B cell (primary cell): ENCODE results near the gene RNF215. TPM values are rescaled to one million over a fixed set of nuclear protein-coding genes. Genes with fewer than 3 reads are reported as not detected.

Experiments
- ATAC-seq: fragments of 200-7000 bp; cut with Tn5 transposase; one replicate; pipeline ENCODE4 v1.10.0; 2021; ENCODE audit warnings: low read depth, mild to moderate bottlenecking, moderate number of reproducible peaks, moderate library complexity
- CTCF ChIA-PET: fragments of 350-600 bp; sonication (Branson Sonifier 250); formaldehyde crosslinking; loops from one replicate; lab custom pipeline; 2021; ENCODE audit warnings: antibody characterized with exemption, inconsistent platforms; lab: Charles Lee
- POLR2A ChIA-PET: fragments of 350-600 bp; sonication (Branson Sonifier 250); formaldehyde crosslinking; loops from one replicate; lab custom pipeline; 2021; ENCODE audit warnings: antibody characterized with exemption; lab: Charles Lee
- DNase-seq: peaks from one replicate; pipeline ENCODE4 v3.0.0; 2013
- H2AFZ ChIP-seq: 2 replicates; pipeline ENCODE4 v1.6.1; 2012; ENCODE audit warnings: mild to moderate bottlenecking, low read depth, low read length; ENCODE audit not compliant: insufficient read depth, poor library complexity, severe bottlenecking
- H3K27ac ChIP-seq, 2 donors: 1 replicate in 1 of 2; 2 replicates in 1 of 2; pipeline ENCODE4 v1.5.1; 2012 to 2013; ENCODE audit warnings: low read length in 2 of 2, mild to moderate bottlenecking in 2 of 2, moderate library complexity in 1 of 2
- H3K27me3 ChIP-seq, 4 experiments: fragments of 200-600 bp in 1 of 4; sonication (generic) in 1 of 4; replicated peaks in 1 of 4; 1 replicate in 2 of 4; 2 replicates in 2 of 4; pipeline versions ENCODE4 v1.6.1 to v1.7.0; 2013 to 2016; ENCODE audit warnings: low read length in 3 of 4, mild to moderate bottlenecking in 2 of 4, mixed read lengths in 1 of 4, moderate library complexity in 1 of 4; ENCODE audit not compliant: insufficient read depth in 4 of 4, control insufficient read depth in 3 of 4; ENCODE audit errors: control extremely low read depth in 1 of 4
- H3K36me3 ChIP-seq, 2 experiments: replicated peaks in 1 of 2; 1 replicate in 1 of 2; 2 replicates in 1 of 2; pipeline versions ENCODE4 v1.6.1 to v1.7.1; 2013; ENCODE audit warnings: low read length in 1 of 2; ENCODE audit not compliant: insufficient read depth in 2 of 2, control insufficient read depth in 1 of 2; ENCODE audit errors: control extremely low read depth in 1 of 2, extremely low read depth in 1 of 2
- H3K4me1 ChIP-seq, 2 donors: fragments of 200-600 bp in 1 of 2; sonication (generic) in 1 of 2; 1 replicate in 1 of 2; 2 replicates in 1 of 2; pipeline versions ENCODE4 v1.5.1 to v1.6.1; 2013 to 2017; ENCODE audit warnings: low read length in 2 of 2; ENCODE audit not compliant: control insufficient read depth in 2 of 2, insufficient read depth in 2 of 2
- H3K4me2 ChIP-seq: replicated peaks from 2 replicates; pipeline ENCODE3; 2012; ENCODE audit warnings: mild to moderate bottlenecking, low read depth, low read length; ENCODE audit not compliant: poor library complexity, severe bottlenecking
- H3K4me3 ChIP-seq, 5 experiments: fragments of 200-600 bp in 1 of 5; sonication (generic) in 1 of 5; 1 replicate in 3 of 5; 2 replicates in 2 of 5; pipeline versions ENCODE4 v1.5.1 to v1.7.0; 2011 to 2016; ENCODE audit warnings: low read length in 4 of 5, mild to moderate bottlenecking in 4 of 5, low read depth in 2 of 5, control low read depth in 1 of 5, moderate library complexity in 1 of 5; ENCODE audit not compliant: insufficient read depth in 1 of 5; ENCODE audit errors: control extremely low read depth in 1 of 5, extremely low read depth in 1 of 5
- H3K79me2 ChIP-seq: fragments of 200-600 bp; sonication (generic); one replicate; pipeline ENCODE4 v1.6.0; 2016; ENCODE audit warnings: low read length; ENCODE audit not compliant: control insufficient read depth, insufficient read depth
- H3K9ac ChIP-seq: fragments of 200-600 bp; sonication (generic); 2 replicates; pipeline ENCODE4 v1.6.1; 2017; ENCODE audit warnings: mild to moderate bottlenecking, low read length, moderate library complexity
- H3K9me3 ChIP-seq, 3 donors: one replicate each; pipeline versions ENCODE4 v1.6.1 to v1.7.1; 2013; ENCODE audit warnings: low read length in 2 of 3; ENCODE audit not compliant: control insufficient read depth in 2 of 3, insufficient read depth in 1 of 3; ENCODE audit errors: control extremely low read depth in 1 of 3
- H4K20me1 ChIP-seq: 2 replicates; pipeline ENCODE4 v1.6.0; 2012; ENCODE audit warnings: mild to moderate bottlenecking, low read length; ENCODE audit not compliant: insufficient read depth, control insufficient read depth, poor library complexity, severe bottlenecking
- H3K27ac Mint-ChIP-seq: one replicate; pipeline ENCODE4 v1.8.0; 2021; ENCODE audit warnings: mixed read lengths
- H3K27me3 Mint-ChIP-seq: one replicate; pipeline ENCODE4 v1.8.0; 2021; ENCODE audit warnings: mixed read lengths
- H3K4me1 Mint-ChIP-seq: one replicate; pipeline ENCODE4 v1.8.0; 2021; ENCODE audit warnings: mixed read lengths
- H3K4me3 Mint-ChIP-seq: one replicate; pipeline ENCODE4 v1.8.0; 2021; ENCODE audit warnings: mixed read lengths
- H3K9me3 Mint-ChIP-seq: one replicate; pipeline ENCODE4 v1.8.0; 2022; ENCODE audit warnings: mixed read lengths; ENCODE audit not compliant: insufficient read depth
- CTCF ChIP-seq: fragments of 200-600 bp; IDR thresholded peaks from one replicate; pipeline ENCODE4 v1.8.0; 2022; ENCODE audit warnings: antibody characterized with exemption, mild to moderate bottlenecking
- EZH2 ChIP-seq: IDR thresholded peaks from 2 replicates; pipeline ENCODE4 v1.6.1; 2012; ENCODE audit warnings: borderline replicate concordance, low read depth, mild to moderate bottlenecking, moderate library complexity, low read length; ENCODE audit not compliant: insufficient read depth, poor library complexity, severe bottlenecking
- WGBS: methylation state at CpG from one replicate; pipeline ENCODE4 v1.1.5; 2013; ENCODE audit warnings: missing lambda C conversion rate; ENCODE audit not compliant: insufficient coverage; 5-methylcytosine and 5-hydroxymethylcytosine counted together
- intact Hi-C: fragments of 100-400 bp; cut with micrococcal nuclease; formaldehyde crosslinking; loops from one replicate; pipeline ENCODE4 v1.10.0; 2022
- polyA plus RNA-seq: library from polyadenylated mRNA; depleted of rRNA; stranded (reverse); fragments of >200 nt; gene quantifications from 2 replicates; pipeline ENCODE4 v1.2.3, GENCODE V29; 2012
- total RNA-seq, 2 donors: library from RNA; stranded (reverse); fragments of 120-200 nt in 1 of 2; gene quantifications; 1 replicate in 1 of 2; 2 replicates in 1 of 2; pipeline versions ENCODE4 v1.2.3 to v1.2.4, GENCODE V29; 2013 to 2022

The RNF215 gene
- total and polyA plus RNA-seq, 2 donors (not counting 1 experiment from before 2014, with no cell fraction given), result 8.8 to 18.6 TPM

GRCh38 chr22:30420347-30421125 lies 33.3 kb upstream of the RNF215 start:
- H4K20me1 ChIP-seq, result no peaks in the 10 kb centered on the region
- no peaks in the 10 kb centered on the region for H3K9me3 ChIP-seq
- ChIA-PET CTCF (interaction anchor here (1.2 to 2.0 kb wide), 2 partner anchors 33 to 157 kb away, joined by 4 read pairs; partner anchors contain the start of gene RNF215), POLR2A (no interaction called here)
- DNase-seq (no peak), ATAC-seq (no peak)
- H3K27me3 ChIP-seq, result no peaks in the 10 kb centered on the region
- H3K4me1 ChIP-seq, result peaks cover 17 to 27% of the 10 kb centered on the region in 2 donors
- Mint-ChIP-seq H3K4me3 (no peak overlapping the region), H3K9me3 (no peaks in the 10 kb centered on the region), H3K27me3 (no peaks in the 10 kb centered on the region), H3K27ac (no peak overlapping the region), H3K4me1 (peaks cover 31% of the 10 kb centered on the region)
- peaks cover 11% of the 10 kb centered on the region for H3K79me2 ChIP-seq
- H3K36me3 ChIP-seq, result peaks cover 0 to 20% of the 10 kb centered on the region in 2 experiments
- H3K9ac ChIP-seq, result no peak overlapping the region
- H3K4me2 ChIP-seq, result no peak overlapping the region
- 96% methylated on average over 3 of the region's 6 CpGs for WGBS
- H3K27ac ChIP-seq, result no peak overlapping the region
- no peak overlapping the region for H2AFZ ChIP-seq
- intact Hi-C loops, result loop anchor here (5.0 to 10.0 kb wide), 4 partner anchors 653 to 1536 kb away; partner anchors contain the start of genes PIK3IP1, UQCR10, ZMAT5 and ZNRF3
- no peak overlapping the region for H3K4me3 ChIP-seq
- TF ChIP-seq EZH2 (no peak), CTCF (no peak)

GRCh38 chr22:30416837-30417236 lies 29.6 kb upstream of the RNF215 start:
- CTCF ChIA-PET, result no interaction called here
- peaks cover 0 to 21% of the 10 kb centered on the region in 2 experiments for H3K36me3 ChIP-seq
- Mint-ChIP-seq H3K9me3 (no peaks in the 10 kb centered on the region), H3K4me1 (peaks cover under 1% of the 10 kb centered on the region), H3K27ac (no peak overlapping the region), H3K27me3 (no peaks in the 10 kb centered on the region), H3K4me3 (no peak overlapping the region)
- TF ChIP-seq EZH2, result no peak
- no peak for TF ChIP-seq CTCF
- H3K79me2 ChIP-seq, result no peaks in the 10 kb centered on the region
- H3K27me3 ChIP-seq, result no peaks in the 10 kb centered on the region
- intact Hi-C loops, result no loop called here
- no peak overlapping the region for H3K9ac ChIP-seq
- WGBS, result no CpG with 5 or more reads among the region's 1 CpG
- no peak overlapping the region for H3K4me2 ChIP-seq
- H3K9me3 ChIP-seq, result no peaks in the 10 kb centered on the region
- POLR2A ChIA-PET, result no interaction called here
- no peak for ATAC-seq
- no peak overlapping the region for H3K27ac ChIP-seq
- no peaks in the 10 kb centered on the region for H3K4me1 ChIP-seq
- no peak overlapping the region for H3K4me3 ChIP-seq
- H2AFZ ChIP-seq, result no peak overlapping the region
- no peaks in the 10 kb centered on the region for H4K20me1 ChIP-seq
- no peak for DNase-seq
